Body of pancreas (tissue), 4 donors: ENCODE measurements around the gene TOMM34.

Experiments used
- POLR2A ChIP-seq, 3 donors: fragments of 450-650 bp; IDR thresholded peaks; one replicate each; pipeline ENCODE4 v1.6.1; 2016; ENCODE audit warnings: antibody characterized with exemption in 3 of 3, mild to moderate bottlenecking in 2 of 3
- TF ChIP-seq, protein P1 (sequence below), 7 experiments: fragments of 450-650 bp in 4 of 7; fragments of 200-600 bp in 3 of 7; sonication (generic) in 3 of 7; IDR thresholded peaks; one replicate each; pipeline ENCODE4 v1.5.1; 2016 to 2019; ENCODE audit warnings: antibody characterized with exemption in 7 of 7

DNA sequence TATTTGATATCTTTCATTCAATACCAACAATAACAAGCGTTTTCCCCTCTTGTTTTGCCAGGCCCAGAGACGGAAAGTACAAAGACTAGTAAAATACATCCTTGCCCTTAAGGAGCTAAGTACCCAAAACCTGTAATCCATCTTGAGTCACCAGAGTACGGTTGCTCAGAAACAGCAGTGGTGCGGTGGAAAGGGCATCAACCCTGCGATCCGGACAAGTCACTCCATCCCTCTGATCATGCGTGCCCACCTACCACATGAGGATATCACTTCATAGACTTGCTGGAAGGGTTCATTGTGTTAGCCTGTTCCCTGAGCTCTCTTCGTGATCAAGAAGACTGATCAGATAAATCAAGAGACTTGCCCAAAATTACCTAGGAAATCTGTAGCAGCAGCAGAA is 1.9 kb downstream of the TOMM34 start:
- TF ChIP-seq, protein P1, sequence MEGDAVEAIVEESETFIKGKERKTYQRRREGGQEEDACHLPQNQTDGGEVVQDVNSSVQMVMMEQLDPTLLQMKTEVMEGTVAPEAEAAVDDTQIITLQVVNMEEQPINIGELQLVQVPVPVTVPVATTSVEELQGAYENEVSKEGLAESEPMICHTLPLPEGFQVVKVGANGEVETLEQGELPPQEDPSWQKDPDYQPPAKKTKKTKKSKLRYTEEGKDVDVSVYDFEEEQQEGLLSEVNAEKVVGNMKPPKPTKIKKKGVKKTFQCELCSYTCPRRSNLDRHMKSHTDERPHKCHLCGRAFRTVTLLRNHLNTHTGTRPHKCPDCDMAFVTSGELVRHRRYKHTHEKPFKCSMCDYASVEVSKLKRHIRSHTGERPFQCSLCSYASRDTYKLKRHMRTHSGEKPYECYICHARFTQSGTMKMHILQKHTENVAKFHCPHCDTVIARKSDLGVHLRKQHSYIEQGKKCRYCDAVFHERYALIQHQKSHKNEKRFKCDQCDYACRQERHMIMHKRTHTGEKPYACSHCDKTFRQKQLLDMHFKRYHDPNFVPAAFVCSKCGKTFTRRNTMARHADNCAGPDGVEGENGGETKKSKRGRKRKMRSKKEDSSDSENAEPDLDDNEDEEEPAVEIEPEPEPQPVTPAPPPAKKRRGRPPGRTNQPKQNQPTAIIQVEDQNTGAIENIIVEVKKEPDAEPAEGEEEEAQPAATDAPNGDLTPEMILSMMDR (IDR thresholded peaks at IDR 0.05), result no peak
- no peak for TF ChIP-seq POLR2A (IDR thresholded peaks at IDR 0.05)
